HUDEP-2 (cell line): ENCODE measurements around the gene ATE1.

Experiments
- DNase-seq, 76 experiments: peaks; one replicate each; lab custom pipeline; 2025; ENCODE audit not compliant: unreplicated experiment in 76 of 76; lab: John Stamatoyannopoulos, UW

The ATE1 gene

GRCh38 chr10:121880895-121881294 is 46.9 kb downstream of the ATE1 start:
- DNase-seq = no peak

- no peak for DNase-seq
Measured at GRCh38 chr10:121879476-121879875, 48.4 kb downstream of the ATE1 start.

GRCh38 chr10:121873236-121873635 is 54.6 kb downstream of the ATE1 start:
- no peak for DNase-seq

- DNase-seq = no peak
Measured at GRCh38 chr10:121870413-121870812, 57.4 kb downstream of the ATE1 start.

DNA sequence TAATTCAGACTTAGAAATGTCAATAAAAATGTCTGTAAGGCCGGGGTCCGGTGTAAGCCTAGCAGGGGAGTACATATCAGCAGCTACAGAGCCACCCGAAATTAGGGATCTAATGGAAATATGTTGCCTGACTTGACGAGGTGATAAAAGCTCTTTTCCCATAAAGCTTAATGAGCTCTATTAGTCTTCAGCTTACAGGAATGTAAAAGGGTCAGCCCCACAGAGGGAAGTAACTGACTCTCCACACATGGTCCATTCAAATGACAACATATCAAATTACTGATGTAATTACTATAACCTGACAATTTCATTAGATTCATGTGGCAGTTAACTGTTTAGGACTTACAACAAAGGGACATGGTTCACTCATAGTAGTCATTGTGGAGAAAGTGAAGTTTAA is 62.3 kb downstream of the ATE1 start:
- DNase-seq = no peak

- DNase-seq = no peak
Measured at GRCh38 chr10:121864653-121865052, 63.2 kb downstream of the ATE1 start.

DNA sequence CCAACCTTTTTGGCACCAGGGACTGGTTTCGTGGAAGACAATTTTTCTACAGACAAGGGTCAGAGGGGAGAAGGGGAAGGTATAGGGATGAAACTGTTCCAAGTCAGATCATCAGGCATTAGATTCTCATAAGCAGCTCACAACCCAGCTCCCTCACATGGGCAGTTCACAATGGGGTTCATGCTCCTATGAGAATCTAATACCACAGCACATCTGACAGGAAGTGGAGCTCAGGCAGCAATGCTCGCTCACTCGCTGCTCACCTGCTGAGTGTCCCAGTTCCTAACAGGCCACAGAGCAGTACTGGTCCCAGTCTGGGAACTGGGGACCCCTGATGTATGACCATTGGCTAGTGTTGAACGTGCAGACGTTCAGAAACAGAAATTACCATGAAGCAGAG is 63.7 kb downstream of the ATE1 start:
- no peak for DNase-seq

DNA sequence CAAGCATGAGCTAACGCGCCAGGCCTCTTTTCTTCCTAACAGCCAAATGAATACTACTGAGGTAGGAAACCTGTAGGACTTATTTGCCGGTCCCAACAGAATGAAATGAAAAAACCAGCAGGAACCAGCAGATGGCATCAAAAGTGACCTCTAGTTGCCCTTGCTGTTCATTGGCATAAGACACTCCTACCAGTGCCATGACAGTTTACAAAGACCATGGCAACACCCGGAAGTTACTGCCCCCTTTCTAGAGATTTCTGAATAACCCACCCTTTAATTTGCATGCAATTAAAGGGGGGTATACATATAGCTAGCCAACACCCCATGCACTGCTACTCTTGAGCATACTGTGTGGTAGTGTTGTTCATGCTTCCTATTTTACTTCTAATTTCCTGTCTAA is 65.2 kb downstream of the ATE1 start:
- no peak for DNase-seq

DNA sequence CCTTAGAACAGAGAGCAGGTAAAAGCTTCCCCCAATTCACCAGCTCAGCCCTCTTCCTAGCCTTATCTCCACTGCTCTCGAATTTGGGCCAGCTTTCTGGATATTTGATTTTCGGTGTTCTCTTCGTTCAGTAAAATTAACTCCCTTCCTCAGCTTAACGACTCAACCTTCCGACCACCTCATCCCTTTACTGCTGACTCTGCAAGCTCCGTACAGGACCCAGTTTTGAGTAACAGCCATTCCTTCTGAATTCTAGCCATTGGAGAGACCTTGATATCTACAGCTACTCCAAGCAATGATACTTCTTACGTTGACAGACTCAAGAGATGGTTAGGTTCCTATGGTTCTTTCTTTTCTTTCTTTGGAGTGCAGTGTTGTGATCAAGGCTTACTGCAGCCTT is 65.8 kb downstream of the ATE1 start:
- no peak for DNase-seq

- DNase-seq = no peak
Measured at GRCh38 chr10:121860810-121861209, 67.0 kb downstream of the ATE1 start.

GRCh38 chr10:121854809-121855445 is 72.9 kb downstream of the ATE1 start:
- DNase-seq = no peak

GRCh38 chr10:121853950-121854349 is 73.9 kb downstream of the ATE1 start:
- DNase-seq = no peak

DNA sequence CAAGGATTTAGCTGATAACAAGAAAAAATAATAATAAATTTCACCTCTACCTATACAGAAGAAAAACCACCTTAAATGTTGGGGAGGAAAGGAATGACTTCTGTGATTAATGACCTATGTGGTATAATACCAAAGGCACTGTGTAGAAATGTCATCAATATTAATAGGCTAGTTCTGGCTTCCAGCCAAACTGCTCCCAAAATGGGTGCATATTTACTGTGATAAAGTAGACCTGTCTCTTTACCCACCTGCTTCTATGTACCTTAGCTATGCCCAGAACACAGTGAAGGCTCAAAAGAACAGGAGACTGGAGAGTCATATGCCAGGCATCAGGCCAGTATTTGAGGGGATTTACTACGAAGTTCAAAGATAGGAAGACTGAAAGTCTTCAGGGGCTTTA is 76.0 kb downstream of the ATE1 start:
- DNase-seq = no peak

GRCh38 chr10:121848082-121848481 is 79.7 kb downstream of the ATE1 start:
- DNase-seq = no peak

GRCh38 chr10:121846555-121846954 is 81.3 kb downstream of the ATE1 start:
- DNase-seq = no peak

GRCh38 chr10:121845044-121845784 is 82.6 kb downstream of the ATE1 start:
- DNase-seq = no peak

- no peak for DNase-seq
Measured at GRCh38 chr10:121844537-121844936, 83.3 kb downstream of the ATE1 start.

DNA sequence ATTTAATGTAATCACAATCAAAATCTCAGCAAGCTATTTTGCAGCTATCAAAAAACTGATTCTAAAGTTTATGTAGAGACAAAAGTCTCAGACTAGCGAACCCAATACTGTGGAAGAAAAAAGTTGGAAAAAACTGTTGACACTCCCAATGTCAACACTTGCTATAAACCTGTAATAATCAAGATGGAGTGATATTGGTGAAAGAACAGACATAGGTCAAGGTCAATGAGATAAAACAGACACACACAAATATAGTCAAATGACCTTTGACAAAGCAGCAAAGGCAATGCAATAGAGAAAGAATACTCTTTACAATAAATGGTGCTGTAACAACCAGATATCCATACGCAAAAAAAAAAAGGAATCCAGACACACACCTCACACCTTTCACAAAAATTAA is 84.5 kb downstream of the ATE1 start:
- no peak for DNase-seq

- DNase-seq = no peak
Measured at GRCh38 chr10:121841862-121842261, 86.0 kb downstream of the ATE1 start.

DNA sequence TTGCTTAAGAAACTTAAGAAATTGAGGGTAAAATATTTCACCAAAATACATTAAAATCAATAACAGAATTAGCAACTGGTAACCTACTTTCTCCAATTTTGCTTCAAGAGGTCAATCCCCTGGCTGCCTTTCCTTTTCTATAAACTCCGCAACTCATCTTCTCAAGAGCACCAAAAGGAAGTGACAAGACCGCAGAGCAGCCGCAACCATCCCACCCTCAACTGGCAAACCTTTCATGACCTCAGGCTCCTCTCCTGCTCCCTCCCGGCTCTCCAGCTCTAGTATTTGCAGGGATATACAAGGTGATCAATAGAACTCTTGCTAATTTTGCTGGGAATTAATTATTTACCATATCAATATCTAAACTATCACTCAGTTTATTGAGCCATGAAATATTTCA is 88.9 kb downstream of the ATE1 start:
- no peak for DNase-seq

DNA sequence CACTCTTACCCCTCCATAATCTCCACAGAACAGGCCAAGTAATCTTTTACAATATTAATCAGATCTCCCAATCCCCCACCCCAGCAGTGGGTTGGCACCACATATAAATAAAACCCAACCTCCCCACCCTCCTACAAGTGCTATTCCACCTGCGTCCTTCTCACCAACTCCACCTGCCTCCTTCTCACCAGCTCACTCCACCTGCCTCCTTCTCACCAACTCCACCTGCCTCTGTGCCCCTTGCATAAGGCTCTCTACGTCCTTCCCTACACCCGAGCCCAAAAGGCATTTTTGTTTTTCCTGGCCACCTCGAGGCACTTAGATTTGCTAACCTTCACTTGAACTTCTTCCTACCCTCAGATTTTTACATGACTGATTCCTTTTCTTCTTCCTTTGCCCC is 89.7 kb downstream of the ATE1 start:
- no peak for DNase-seq

GRCh38 chr10:121836171-121836570 is 91.7 kb downstream of the ATE1 start:
- no peak for DNase-seq

- no peak for DNase-seq
Measured at GRCh38 chr10:121835376-121835775, 92.5 kb downstream of the ATE1 start.
